ENCODE results near the gene PLVAP.

DNA sequence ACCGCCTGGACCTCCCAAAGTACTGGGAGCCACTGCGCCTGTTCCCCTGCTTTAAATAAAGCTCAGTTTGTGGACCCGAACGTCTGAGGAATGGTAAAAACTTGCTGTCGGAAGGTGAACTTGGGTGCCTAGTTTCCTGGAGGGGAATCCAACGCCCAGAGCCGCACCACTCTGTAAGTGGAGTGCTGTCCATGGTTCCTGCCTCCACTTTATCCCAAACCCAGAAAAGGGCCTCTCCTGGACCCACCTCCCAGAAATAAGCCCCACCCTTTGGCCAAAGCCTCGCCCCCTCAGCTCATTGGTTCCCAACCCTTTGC lies 44.8 kb downstream of the PLVAP start:
- TF ChIP-seq, protein P1, sequence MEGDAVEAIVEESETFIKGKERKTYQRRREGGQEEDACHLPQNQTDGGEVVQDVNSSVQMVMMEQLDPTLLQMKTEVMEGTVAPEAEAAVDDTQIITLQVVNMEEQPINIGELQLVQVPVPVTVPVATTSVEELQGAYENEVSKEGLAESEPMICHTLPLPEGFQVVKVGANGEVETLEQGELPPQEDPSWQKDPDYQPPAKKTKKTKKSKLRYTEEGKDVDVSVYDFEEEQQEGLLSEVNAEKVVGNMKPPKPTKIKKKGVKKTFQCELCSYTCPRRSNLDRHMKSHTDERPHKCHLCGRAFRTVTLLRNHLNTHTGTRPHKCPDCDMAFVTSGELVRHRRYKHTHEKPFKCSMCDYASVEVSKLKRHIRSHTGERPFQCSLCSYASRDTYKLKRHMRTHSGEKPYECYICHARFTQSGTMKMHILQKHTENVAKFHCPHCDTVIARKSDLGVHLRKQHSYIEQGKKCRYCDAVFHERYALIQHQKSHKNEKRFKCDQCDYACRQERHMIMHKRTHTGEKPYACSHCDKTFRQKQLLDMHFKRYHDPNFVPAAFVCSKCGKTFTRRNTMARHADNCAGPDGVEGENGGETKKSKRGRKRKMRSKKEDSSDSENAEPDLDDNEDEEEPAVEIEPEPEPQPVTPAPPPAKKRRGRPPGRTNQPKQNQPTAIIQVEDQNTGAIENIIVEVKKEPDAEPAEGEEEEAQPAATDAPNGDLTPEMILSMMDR (IDR thresholded peaks at IDR 0.05; ENCODE audit: low read depth, low read length), result no peak
- no peak for TF ChIP-seq POLR2A (IDR thresholded peaks at IDR 0.05; ENCODE audit: extremely low read depth, insufficient read length)
